GM23248 (cell line): ENCODE measurements around the gene MALT1.

Experiments
- EZH2 ChIP-seq: fragments of 200-600 bp; sonication (generic); IDR thresholded peaks from 2 replicates; pipeline ENCODE4 v1.6.1; 2018; ENCODE audit warnings: antibody characterized with exemption, mild to moderate bottlenecking; ENCODE audit not compliant: insufficient read depth, poor library complexity, severe bottlenecking
- EZH2phosphoT487 ChIP-seq: fragments of 200-600 bp; sonication (generic); IDR thresholded peaks from 2 replicates; pipeline ENCODE4 v1.6.1; 2018; ENCODE audit warnings: antibody characterized with exemption, moderate library complexity, mild to moderate bottlenecking, low read depth; ENCODE audit not compliant: insufficient read depth

GRCh38 chr18:58668211-58668610 is 3.1 kb upstream of the MALT1 start:
- TF ChIP-seq EZH2: no peak
- no peak for TF ChIP-seq EZH2phosphoT487
